A549 (cell line): ENCODE data around the gene CYP2C8.

Experiments
- CBX2 ChIP-seq: fragments of 200-600 bp; sonication (generic); IDR thresholded peaks from 2 replicates; pipeline ENCODE4 v1.6.1; 2016; ENCODE audit warnings: low read depth, mild to moderate bottlenecking, borderline replicate concordance
- CTCF ChIP-seq: fragments of >200 bp; sonication (Bioruptor Twin); formaldehyde crosslinking; IDR thresholded peaks from 3 replicates; pipeline ENCODE4 v1.5.1; 2016
- ELK1 ChIP-seq: fragments of 150-350 bp; IDR thresholded peaks from 2 replicates; pipeline ENCODE4 v1.6.1; 2014; ENCODE audit warnings: low read depth, mild to moderate bottlenecking, low read length
- GATA3 ChIP-seq: IDR thresholded peaks from 2 replicates; pipeline ENCODE4 v1.6.1; 2012; ENCODE audit warnings: borderline replicate concordance
- JUNB ChIP-seq: fragments of >200 bp; sonication (Bioruptor Twin); formaldehyde crosslinking; IDR thresholded peaks from 2 replicates; pipeline ENCODE4 v1.6.1; 2016
- KDM5A ChIP-seq: fragments of 200-600 bp; sonication (generic); IDR thresholded peaks from 2 replicates; pipeline ENCODE4 v1.6.1; 2016; ENCODE audit warnings: antibody characterized with exemption, mild to moderate bottlenecking
- MAZ ChIP-seq: fragments of 150-350 bp; IDR thresholded peaks from 2 replicates; pipeline ENCODE4 v1.6.1; 2014; ENCODE audit warnings: antibody characterized with exemption, low read depth, low read length, borderline replicate concordance
- POLR2A ChIP-seq: IDR thresholded peaks from 2 replicates; pipeline ENCODE4 v1.6.1; 2012; ENCODE audit warnings: mild to moderate bottlenecking, low read length
- RAD21 ChIP-seq, 2 experiments: fragments of >200 bp in 1 of 2; sonication (Bioruptor Twin) in 1 of 2; formaldehyde crosslinking in 1 of 2; IDR thresholded peaks in 1 of 2; conservative IDR thresholded peaks in 1 of 2; 2 replicates in 1 of 2; 3 replicates in 1 of 2; pipeline ENCODE4 v1.6.1; 2012 to 2018; ENCODE audit warnings: inconsistent platforms in 1 of 2
- RCOR1 ChIP-seq: fragments of 150-350 bp; IDR thresholded peaks from 2 replicates; pipeline ENCODE4 v1.6.1; 2014; ENCODE audit warnings: antibody characterized with exemption, low read length, low read depth

GRCh38 chr10:95056744-95057363 lies 12.4 kb downstream of the CYP2C8 start:
- no peak for TF ChIP-seq ELK1
- no peak for TF ChIP-seq RAD21 (conservative IDR thresholded peaks at IDR 0.05 in 1 of 2, IDR thresholded peaks at IDR 0.05 in 1 of 2)
- no peak for TF ChIP-seq CTCF
- no peak for TF ChIP-seq POLR2A
- no peak for TF ChIP-seq MAZ
- TF ChIP-seq KDM5A = no peak
- no peak for TF ChIP-seq JUNB
- no peak for TF ChIP-seq RCOR1
- no peak for TF ChIP-seq GATA3
- TF ChIP-seq CBX2 = no peak
